ENCODE measurements around the gene ACSF2. TPM values are rescaled to one million over a fixed set of nuclear protein-coding genes. Genes with fewer than 3 reads are reported as not detected.

Gene ACSF2
- polyA plus RNA-seq, 1 experiment = 52.1 TPM

DNA sequence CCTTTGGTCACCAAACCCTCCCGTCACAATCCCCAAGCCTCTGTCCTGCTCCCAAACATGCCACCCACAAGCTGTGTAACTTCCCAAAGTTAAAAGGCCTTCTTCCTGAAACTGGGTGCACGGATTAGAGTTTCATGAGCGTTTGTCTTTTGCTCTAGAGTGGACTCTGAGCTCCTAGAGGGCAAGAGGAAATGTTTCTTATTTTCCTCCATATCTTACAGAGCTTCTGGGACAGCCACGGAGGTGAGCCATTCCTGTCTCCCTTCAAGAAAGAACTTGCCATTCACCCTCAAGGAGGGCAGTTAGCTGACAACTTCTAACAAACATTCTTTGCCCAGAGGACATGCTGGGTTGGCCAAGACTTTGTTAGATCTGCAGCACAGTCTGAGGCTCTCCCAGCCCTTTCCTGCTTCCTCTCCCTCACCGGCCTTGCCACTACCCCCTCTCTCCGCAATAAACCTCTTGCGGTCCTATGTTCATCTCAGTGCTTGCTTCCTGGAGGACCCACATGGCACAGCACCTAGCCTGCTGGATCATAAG, 79.6 kb downstream of the ACSF2 start:
- TF ChIP-seq, protein P1, sequence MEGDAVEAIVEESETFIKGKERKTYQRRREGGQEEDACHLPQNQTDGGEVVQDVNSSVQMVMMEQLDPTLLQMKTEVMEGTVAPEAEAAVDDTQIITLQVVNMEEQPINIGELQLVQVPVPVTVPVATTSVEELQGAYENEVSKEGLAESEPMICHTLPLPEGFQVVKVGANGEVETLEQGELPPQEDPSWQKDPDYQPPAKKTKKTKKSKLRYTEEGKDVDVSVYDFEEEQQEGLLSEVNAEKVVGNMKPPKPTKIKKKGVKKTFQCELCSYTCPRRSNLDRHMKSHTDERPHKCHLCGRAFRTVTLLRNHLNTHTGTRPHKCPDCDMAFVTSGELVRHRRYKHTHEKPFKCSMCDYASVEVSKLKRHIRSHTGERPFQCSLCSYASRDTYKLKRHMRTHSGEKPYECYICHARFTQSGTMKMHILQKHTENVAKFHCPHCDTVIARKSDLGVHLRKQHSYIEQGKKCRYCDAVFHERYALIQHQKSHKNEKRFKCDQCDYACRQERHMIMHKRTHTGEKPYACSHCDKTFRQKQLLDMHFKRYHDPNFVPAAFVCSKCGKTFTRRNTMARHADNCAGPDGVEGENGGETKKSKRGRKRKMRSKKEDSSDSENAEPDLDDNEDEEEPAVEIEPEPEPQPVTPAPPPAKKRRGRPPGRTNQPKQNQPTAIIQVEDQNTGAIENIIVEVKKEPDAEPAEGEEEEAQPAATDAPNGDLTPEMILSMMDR (IDR thresholded peaks at IDR 0.05; ENCODE audit: low read depth, low read length) = no peak
- H3K27me3 ChIP-seq (ENCODE audit: control insufficient read depth, insufficient read depth, low read length) = peaks cover 6% of the 10 kb centered on the region
- no peak for DNase-seq (ENCODE audit: low read depth, low spot score)
- no peaks in the 10 kb centered on the region; the same call in 1 of the 2 replicates for H3K9me3 ChIP-seq (ENCODE audit: control insufficient read depth, insufficient read depth, low read length)
- ChIA-PET POLR2A (no interaction called here), CTCF (no interaction called here)
- no peak overlapping the region for H3K4me3 ChIP-seq (ENCODE audit: low read depth, low read length)
- H3K27ac ChIP-seq (ENCODE audit: low read depth, low read length) = no peak overlapping the region

DNA sequence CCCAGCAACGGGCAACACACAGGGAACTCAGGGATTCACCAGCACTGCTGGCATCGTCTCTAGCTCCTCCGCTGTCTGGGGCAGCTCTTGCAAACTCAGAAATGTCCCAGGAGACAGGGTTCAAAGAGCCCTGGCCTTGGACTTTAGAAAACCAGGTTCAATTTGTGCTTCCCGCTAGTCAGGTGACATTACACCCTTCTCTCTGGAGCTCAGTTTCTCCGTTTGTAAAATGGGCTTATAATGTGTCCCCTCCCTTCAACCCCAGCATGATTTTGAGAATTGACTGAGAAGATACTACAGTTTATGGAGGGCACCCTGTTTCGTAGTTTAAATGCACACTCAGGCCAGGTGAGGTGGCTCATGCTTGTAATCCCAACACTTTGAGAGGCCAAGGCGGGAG, 80.3 kb downstream of the ACSF2 start:
- no peak overlapping the region for H3K4me3 ChIP-seq (ENCODE audit: low read depth, low read length)
- DNase-seq (ENCODE audit: low read depth, low spot score) = no peak
- no peak overlapping the region for H3K27ac ChIP-seq (ENCODE audit: low read depth, low read length)
- ChIA-PET CTCF (interaction anchor here (0.5 to 0.6 kb wide), 2 partner anchors 117 to 1587 kb away, joined by 7 to 12 read pairs; no protein-coding TSS in a partner anchor), POLR2A (no interaction called here)
- H3K27me3 ChIP-seq (ENCODE audit: control insufficient read depth, insufficient read depth, low read length) = peaks cover 6% of the 10 kb centered on the region
- H3K9me3 ChIP-seq (ENCODE audit: control insufficient read depth, insufficient read depth, low read length) = no peaks in the 10 kb centered on the region; the same call in 1 of the 2 replicates
- TF ChIP-seq, protein P1 (IDR thresholded peaks at IDR 0.05; ENCODE audit: low read depth, low read length) = no peak

DNA sequence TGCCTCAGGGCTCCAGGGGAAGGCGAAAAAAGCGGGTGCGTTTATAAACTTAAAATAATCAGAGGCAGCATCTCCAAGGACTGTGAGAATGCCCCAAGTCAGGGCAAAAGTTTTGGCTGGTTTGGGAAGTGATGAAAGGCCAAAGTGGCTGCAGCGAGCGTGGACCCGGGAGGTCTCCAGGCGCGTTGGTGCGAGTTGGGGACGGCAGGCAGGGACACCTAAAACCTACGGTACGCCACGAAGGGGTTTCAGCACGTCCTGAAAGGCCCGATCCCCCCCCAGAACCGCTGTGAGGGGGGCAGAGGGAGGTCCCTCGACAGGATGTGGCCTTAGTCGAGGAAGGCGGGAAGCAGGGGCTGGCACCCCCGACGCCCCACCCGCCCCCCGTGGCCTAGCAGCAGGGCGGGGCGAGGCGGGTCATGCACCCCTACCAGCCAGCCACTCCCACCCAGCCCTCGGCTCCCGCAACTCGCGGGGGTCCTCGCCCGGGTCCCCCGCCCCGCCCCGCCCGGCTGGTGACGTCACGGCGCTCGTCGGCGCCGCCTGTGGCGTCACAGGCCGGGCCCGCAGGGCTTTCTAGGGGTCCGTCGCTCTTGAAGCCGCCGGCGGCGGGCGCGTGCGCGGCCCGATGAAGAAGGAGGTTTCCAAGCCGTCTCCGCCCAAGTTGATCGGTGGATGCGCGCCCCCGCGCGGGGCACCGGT, 82.0 kb downstream of the ACSF2 start, which contains the start of gene MYCBPAP:
Gene MYCBPAP (plus strand): TSS at position 569 of the 702 bp plus-strand sequence. CDS start 236 bp downstream, outside the sequence.
- Histone ChIP-seq H3K27me3 (ENCODE audit: control insufficient read depth, insufficient read depth, low read length) (peaks cover 6% of the 10 kb centered on the region), H3K9me3 (ENCODE audit: control insufficient read depth, insufficient read depth, low read length) (no peaks in the 10 kb centered on the region; the same call in 1 of the 2 replicates), H3K27ac (ENCODE audit: low read depth, low read length) (peak within 1 kb of the TSS; percentile 11), H3K4me3 (ENCODE audit: low read depth, low read length) (peak within 1 kb of the TSS; percentile 49)
- DNase-seq (ENCODE audit: low read depth, low spot score) = peak; percentile 16
- ChIA-PET CTCF (no interaction called here), POLR2A (no interaction called here)
- TF ChIP-seq, protein P1 (IDR thresholded peaks at IDR 0.05; ENCODE audit: low read depth, low read length) = 0 out of 2 replicates have a peak, but pooled peaks have one; percentile 6

DNA sequence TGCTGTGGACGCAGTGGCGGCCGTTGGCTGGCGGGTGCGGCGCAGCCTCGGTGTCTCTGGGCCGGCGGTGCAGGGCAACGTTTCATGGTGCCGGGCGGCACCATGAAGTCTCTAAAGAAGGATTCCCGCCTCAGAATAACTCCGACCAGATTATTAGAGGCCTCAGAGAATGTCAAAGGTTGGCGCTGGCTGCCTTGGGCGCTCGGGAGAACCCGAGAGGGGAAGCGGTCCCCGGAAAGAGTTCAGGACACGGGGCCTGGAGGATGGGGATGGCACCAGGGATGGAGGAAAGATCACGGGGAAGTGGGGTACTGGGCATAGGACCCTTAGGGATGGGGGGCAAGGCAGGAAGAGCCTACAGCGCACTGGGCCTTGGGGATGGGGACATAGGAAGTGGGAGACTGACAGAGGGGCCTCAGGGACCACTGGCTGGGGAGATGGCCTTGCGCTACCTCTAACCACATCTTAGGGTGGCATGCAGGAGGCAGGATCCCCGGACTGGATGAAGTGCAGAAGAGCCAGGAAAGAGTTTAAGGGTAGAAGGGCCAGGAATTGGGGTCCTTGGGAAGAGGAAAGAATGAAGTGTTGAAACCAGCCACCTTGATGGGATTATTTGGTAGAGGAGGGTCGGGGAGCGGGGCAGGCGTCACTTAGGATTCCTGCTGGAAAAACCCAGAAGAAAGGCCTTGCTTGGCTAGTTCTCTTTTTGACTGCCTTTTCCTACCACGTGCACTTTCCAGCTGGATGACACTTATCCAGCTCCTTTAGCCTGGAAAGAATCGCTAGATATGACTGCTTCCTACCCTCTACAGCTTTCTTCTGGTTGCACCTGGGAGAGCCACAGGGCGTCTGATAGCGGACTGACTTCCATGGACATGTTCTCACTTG, 82.8 kb downstream of the ACSF2 start:
- Histone ChIP-seq H3K27ac (ENCODE audit: low read depth, low read length) (no peak overlapping the region), H3K9me3 (ENCODE audit: control insufficient read depth, insufficient read depth, low read length) (no peaks in the 10 kb centered on the region; the same call in 1 of the 2 replicates), H3K27me3 (ENCODE audit: control insufficient read depth, insufficient read depth, low read length) (peaks cover 6% of the 10 kb centered on the region), H3K4me3 (ENCODE audit: low read depth, low read length) (peak overlapping the region; percentile 49)
- no peak for DNase-seq (ENCODE audit: low read depth, low spot score)
- ChIA-PET POLR2A (no interaction called here), CTCF (interaction anchor here (0.9 to 1.5 kb wide), 2 partner anchors 30 to 274 kb away, joined by 4 read pairs; no protein-coding TSS in a partner anchor)
- TF ChIP-seq, protein P1 (IDR thresholded peaks at IDR 0.05; ENCODE audit: low read depth, low read length) = no peak

Measured in AG04450 (cell line).